ENCODE measurements around the gene MRPS12.

GRCh38 chr19:38931521-38931793 lies 713 bp downstream of the MRPS12 start:
- no peak for TF ChIP-seq POLR2A (IDR thresholded peaks at IDR 0.05; ENCODE audit: low read depth)
- TF ChIP-seq CTCF (IDR thresholded peaks at IDR 0.05) = no peak
- TF ChIP-seq POLR2AphosphoS5 (IDR thresholded peaks at IDR 0.05) = no peak
- TF ChIP-seq EP300 (IDR thresholded peaks at IDR 0.05) = no peak
